ENCODE results near the gene SLX4IP.

Gene SLX4IP

GRCh38 chr20:10654630-10655029, 219.5 kb downstream of the SLX4IP start:
- no peak for DNase-seq

GRCh38 chr20:10655720-10656669, 220.9 kb downstream of the SLX4IP start:
- no peak for DNase-seq

GRCh38 chr20:10657453-10657852, 222.3 kb downstream of the SLX4IP start:
- no peak for DNase-seq

GRCh38 chr20:10658051-10658823, 223.1 kb downstream of the SLX4IP start:
- DNase-seq = no peak

- no peak for DNase-seq
Measured at GRCh38 chr20:10658876-10659632, 223.9 kb downstream of the SLX4IP start.

- no peak for DNase-seq
Measured at GRCh38 chr20:10659651-10660601, 224.8 kb downstream of the SLX4IP start.

- DNase-seq = no peak
Measured at GRCh38 chr20:10660661-10661060, 225.6 kb downstream of the SLX4IP start.

GRCh38 chr20:10661261-10661660, 226.2 kb downstream of the SLX4IP start:
- no peak for DNase-seq

GRCh38 chr20:10662151-10662550, 227.0 kb downstream of the SLX4IP start:
- DNase-seq = no peak

GRCh38 chr20:10662661-10663458, 227.8 kb downstream of the SLX4IP start:
- no peak for DNase-seq

- no peak for DNase-seq
Measured at GRCh38 chr20:10663756-10664155, 228.7 kb downstream of the SLX4IP start.

- no peak for DNase-seq
Measured at GRCh38 chr20:10665027-10665561, 230.0 kb downstream of the SLX4IP start.

- no peak for DNase-seq
Measured at GRCh38 chr20:10665791-10666190, 230.7 kb downstream of the SLX4IP start.

- DNase-seq = no peak
Measured at GRCh38 chr20:10666221-10667076, 231.3 kb downstream of the SLX4IP start.

GRCh38 chr20:10667077-10667401, 231.9 kb downstream of the SLX4IP start:
- no peak for DNase-seq

GRCh38 chr20:10667560-10668167, 232.6 kb downstream of the SLX4IP start:
- DNase-seq = no peak

- DNase-seq = no peak
Measured at GRCh38 chr20:10668677-10669368, 233.7 kb downstream of the SLX4IP start.

- no peak for DNase-seq
Measured at GRCh38 chr20:10669843-10670446, 234.8 kb downstream of the SLX4IP start.

Data from fibroblast of skin of right quadriceps (primary cell).